ENCODE results near the gene SETD5. TPM values are rescaled to one million over a fixed set of nuclear protein-coding genes. Genes with fewer than 3 reads are reported as not detected.

The SETD5 gene
- total and polyA plus RNA-seq, 8 donors: 25.5 to 78.0 (median 40.7) TPM

- H3K36me3 ChIP-seq: peaks cover 0 to 75% (median 38%) of the 10 kb centered on the region in 3 donors
- no peak overlapping the region for H3K27ac ChIP-seq
- FAIRE-seq: no peak
- ATAC-seq: no peak
- H3K4me1 ChIP-seq: peaks cover 0 to 16% (median 0%) of the 10 kb centered on the region in 3 donors
- H3K9me3 ChIP-seq: no peaks in the 10 kb centered on the region
- H3K4me3 ChIP-seq: no peak overlapping the region
- DNase-seq: no peak
- H3K27me3 ChIP-seq: no peaks in the 10 kb centered on the region
- intact Hi-C loops (cut with DNase I): no loop called here
- TF ChIP-seq CTCF (IDR thresholded peaks at IDR 0.05): no peak
- WGBS, 2 donors: 76 to 79% methylated on average over 15 of the region's 15 CpGs
Observed at GRCh38 chr3:9433627-9434521, 36.5 kb downstream of the SETD5 start.

GRCh38 chr3:9435316-9435715 is 37.9 kb downstream of the SETD5 start:
- no peak for TF ChIP-seq CTCF (IDR thresholded peaks at IDR 0.05)
- Histone ChIP-seq H3K9me3 (no peaks in the 10 kb centered on the region), H3K4me1 (peaks cover 0 to 9% (median 0%) of the 10 kb centered on the region in 3 donors), H3K27me3 (no peaks in the 10 kb centered on the region), H3K27ac (no peak overlapping the region), H3K36me3 (peaks cover 0 to 71% (median 40%) of the 10 kb centered on the region in 3 donors), H3K4me3 (no peak overlapping the region)
- ATAC-seq: no peak
- DNase-seq: no peak
- WGBS, 2 donors: 74% methylated on average over 3 of the region's 3 CpGs
- intact Hi-C loops (cut with DNase I): no loop called here
- no peak for FAIRE-seq

DNA sequence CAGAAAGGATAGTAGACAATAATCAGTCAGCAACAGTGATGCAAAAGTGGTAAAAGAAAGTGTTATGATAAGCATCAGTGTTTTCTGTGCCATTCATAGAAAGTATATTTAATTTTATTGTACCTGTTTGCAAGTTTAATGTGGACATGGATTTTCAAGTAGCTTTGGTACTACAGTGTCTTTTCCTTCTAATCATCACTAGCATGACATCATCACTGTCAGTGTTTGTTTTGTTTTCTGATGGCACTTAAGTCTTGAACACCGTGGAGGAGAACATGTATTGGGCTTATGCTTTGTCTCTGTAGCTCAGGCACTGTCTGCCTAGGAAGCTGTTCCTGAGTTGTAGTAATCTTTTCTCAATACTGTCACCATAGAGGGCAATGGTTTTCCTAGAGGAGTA is 41.9 kb downstream of the SETD5 start:
- Histone ChIP-seq H3K4me3 (no peak overlapping the region), H3K27me3 (no peaks in the 10 kb centered on the region), H3K9me3 (no peaks in the 10 kb centered on the region), H3K27ac (no peak overlapping the region), H3K36me3 (peaks cover 6 to 90% (median 61%) of the 10 kb centered on the region in 3 donors), H3K4me1 (no peaks in the 10 kb centered on the region)
- no peak for FAIRE-seq
- intact Hi-C loops (cut with DNase I): no loop called here
- DNase-seq: no peak
- peak in 1 of 4 donors; percentile 14 for ATAC-seq
- TF ChIP-seq CTCF (IDR thresholded peaks at IDR 0.05): no peak
- 7 to 13% methylated on average over 1 of the region's 1 CpG for WGBS, 2 donors

DNA sequence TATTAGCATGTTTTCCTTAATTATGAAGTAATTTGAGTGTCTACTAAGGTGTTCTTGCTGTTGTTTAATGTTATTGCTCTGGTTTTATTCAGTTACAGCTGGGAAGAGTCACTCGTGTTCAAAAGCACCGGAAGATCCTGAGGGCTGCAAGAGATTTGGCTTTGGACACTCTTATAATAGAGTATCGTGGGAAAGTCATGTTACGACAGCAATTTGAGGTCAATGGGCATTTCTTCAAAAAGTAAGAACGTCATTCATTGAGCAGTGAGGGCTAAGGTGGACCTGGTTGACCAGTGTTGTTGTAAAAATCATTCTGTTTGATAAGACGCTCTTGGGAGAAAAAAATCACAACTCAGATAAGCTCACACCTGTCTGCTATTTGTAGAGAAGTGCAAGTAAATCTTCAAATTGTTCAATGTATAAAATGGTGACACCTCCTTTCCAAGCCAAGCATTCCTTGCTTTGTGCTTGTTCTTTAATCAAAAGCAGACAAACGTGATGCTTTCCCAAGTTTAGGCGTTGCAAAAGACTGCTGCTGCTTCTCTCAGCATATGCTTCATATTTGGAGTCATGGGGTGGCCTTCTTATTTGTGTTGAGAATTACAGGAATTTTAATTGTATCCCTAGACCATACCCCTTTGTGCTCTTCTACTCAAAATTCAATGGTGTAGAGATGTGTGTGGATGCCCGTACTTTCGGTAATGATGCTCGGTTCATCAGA is 44.2 kb downstream of the SETD5 start:
- 89% methylated on average over 11 of the region's 11 CpGs for WGBS, 2 donors
- Histone ChIP-seq H3K9me3 (no peaks in the 10 kb centered on the region), H3K27me3 (no peaks in the 10 kb centered on the region), H3K4me3 (no peak overlapping the region), H3K4me1 (no peaks in the 10 kb centered on the region), H3K36me3 (peaks cover 6 to 88% (median 55%) of the 10 kb centered on the region in 3 donors), H3K27ac (no peak overlapping the region)
- no peak for ATAC-seq
- no peak for DNase-seq
- intact Hi-C loops (cut with DNase I): loop anchor here in 1 of 3 donors (10.0 kb wide), 1 partner anchor 47 kb away; the partner anchor contains the start of gene SETD5
- no peak for TF ChIP-seq CTCF (IDR thresholded peaks at IDR 0.05)
- no peak for FAIRE-seq

Data from pancreas (tissue), 10 donors.